IMR-90 (cell line): ENCODE results near the gene MLLT3. TPM values are rescaled to one million over a fixed set of nuclear protein-coding genes. Genes with fewer than 3 reads are reported as not detected.

Source experiments
- ATAC-seq: fragments of 200-7000 bp; cut with Tn5 transposase; 2 replicates; pipeline ENCODE4 v1.9.1; 2020; ENCODE audit warnings: low read depth, mild to moderate bottlenecking, moderate library complexity
- BruUV-seq: library from RNA; stranded (reverse); fragments of 400-500 nt; replicated peaks from 2 replicates; lab custom pipeline; 2021; lab: Mats Ljungman, UMichigan
- CTCF ChIA-PET: fragments of 300-600 bp; formaldehyde crosslinking; extraction: SDS; loops from one replicate; lab custom pipeline; 2021; ENCODE audit warnings: antibody characterized with exemption; lab: Yijun Ruan, JAX
- POLR2A ChIA-PET: fragments of 300-600 bp; sonication (Branson Sonifier 250); formaldehyde crosslinking; loops from one replicate; lab custom pipeline; 2022; ENCODE audit warnings: antibody characterized with exemption; ENCODE audit not compliant: unreplicated experiment; lab: Charles Lee
- DNase-seq: peaks from one replicate; pipeline ENCODE4 v3.0.0; 2013
- H2AFZ ChIP-seq: replicated peaks from 2 replicates; pipeline ENCODE3; 2013; ENCODE audit warnings: low read length, mild to moderate bottlenecking; ENCODE audit not compliant: poor library complexity
- H2AK5ac ChIP-seq: 2 replicates; pipeline ENCODE4 v1.6.1; 2013; ENCODE audit warnings: low read depth, low read length, inconsistent platforms
- H2AK9ac ChIP-seq: replicated peaks from 2 replicates; pipeline ENCODE3; 2013; ENCODE audit warnings: mild to moderate bottlenecking, low read depth, low read length, moderate library complexity; ENCODE audit not compliant: poor library complexity
- H2BK120ac ChIP-seq: 2 replicates; pipeline ENCODE4 v1.6.1; 2013; ENCODE audit warnings: low read depth, low read length, inconsistent platforms
- H2BK15ac ChIP-seq: 3 replicates; pipeline ENCODE4 v1.6.1; 2013; ENCODE audit warnings: low read depth, low read length, inconsistent platforms
- H2BK20ac ChIP-seq: 2 replicates; pipeline ENCODE4 v1.6.1; 2013; ENCODE audit warnings: low read depth, mild to moderate bottlenecking, inconsistent platforms, low read length, moderate library complexity
- H2BK5ac ChIP-seq: 2 replicates; pipeline ENCODE4 v1.6.1; 2013; ENCODE audit warnings: mild to moderate bottlenecking, low read depth, low read length, inconsistent platforms; ENCODE audit not compliant: poor library complexity, severe bottlenecking
- H3K14ac ChIP-seq: replicated peaks from 2 replicates; pipeline ENCODE4 v1.6.1; 2013; ENCODE audit warnings: low read depth, low read length, inconsistent platforms
- H3K18ac ChIP-seq: 2 replicates; pipeline ENCODE4 v1.6.1; 2013; ENCODE audit warnings: low read depth, low read length, control low read depth
- H3K23ac ChIP-seq: 2 replicates; pipeline ENCODE4 v1.6.1; 2013; ENCODE audit warnings: low read depth, low read length, inconsistent platforms
- H3K27ac ChIP-seq: 2 replicates; pipeline ENCODE4 v1.5.1; 2013; ENCODE audit warnings: mild to moderate bottlenecking, control low read depth, low read length; ENCODE audit not compliant: insufficient read depth
- H3K27me3 ChIP-seq: 2 replicates; pipeline ENCODE4 v1.6.1; 2013; ENCODE audit warnings: low read length; ENCODE audit not compliant: control insufficient read depth, insufficient read depth
- H3K36me3 ChIP-seq: 2 replicates; pipeline ENCODE4 v1.6.1; 2013; ENCODE audit warnings: low read length, mixed read lengths; ENCODE audit not compliant: control insufficient read depth, insufficient read depth
- H3K4ac ChIP-seq: 2 replicates; pipeline ENCODE4 v1.6.1; 2013; ENCODE audit warnings: low read depth, low read length, inconsistent platforms
- H3K4me1 ChIP-seq: 2 replicates; pipeline ENCODE4 v1.6.1; 2013; ENCODE audit warnings: low read length, mixed read lengths; ENCODE audit not compliant: control insufficient read depth, insufficient read depth
- H3K4me2 ChIP-seq: 2 replicates; pipeline ENCODE4 v1.6.1; 2013; ENCODE audit warnings: low read depth, mild to moderate bottlenecking, control low read depth, low read length, moderate library complexity
- H3K4me3 ChIP-seq: 2 replicates; pipeline ENCODE4 v1.5.1; 2013; ENCODE audit warnings: low read depth, mild to moderate bottlenecking, control low read depth, low read length, moderate library complexity; ENCODE audit not compliant: insufficient read depth
- H3K56ac ChIP-seq: 2 replicates; pipeline ENCODE4 v1.6.1; 2013; ENCODE audit warnings: low read length, inconsistent platforms; ENCODE audit not compliant: insufficient read depth; ENCODE audit errors: extremely low read depth
- H3K79me1 ChIP-seq, 2 experiments: 2 replicates each; pipeline ENCODE4 v1.6.1; 2013; ENCODE audit warnings: low read length in 2 of 2, inconsistent platforms in 1 of 2, low read depth in 1 of 2
- H3K9ac ChIP-seq: 2 replicates; pipeline ENCODE4 v1.6.1; 2013; ENCODE audit warnings: low read depth, low read length, control low read depth
- H3K9me1 ChIP-seq: 2 replicates; pipeline ENCODE4 v1.6.1; 2013; ENCODE audit warnings: low read length, inconsistent platforms; ENCODE audit not compliant: insufficient read depth
- H3K9me3 ChIP-seq: 2 replicates; pipeline ENCODE4 v1.6.1; 2013; ENCODE audit warnings: low read length; ENCODE audit not compliant: control insufficient read depth, insufficient read depth
- H4K20me1 ChIP-seq: 2 replicates; pipeline ENCODE4 v1.6.1; 2013; ENCODE audit warnings: low read length, inconsistent platforms; ENCODE audit not compliant: insufficient read depth
- H4K5ac ChIP-seq: 2 replicates; pipeline ENCODE4 v1.6.1; 2013; ENCODE audit warnings: mild to moderate bottlenecking, low read depth, low read length, control low read depth
- H4K8ac ChIP-seq, 2 experiments: 2 replicates each; pipeline ENCODE4 v1.6.1; 2013; ENCODE audit warnings: low read depth in 2 of 2, low read length in 2 of 2, control low read depth in 1 of 2, inconsistent platforms in 1 of 2
- H4K91ac ChIP-seq: 2 replicates; pipeline ENCODE4 v1.6.1; 2013; ENCODE audit warnings: low read depth, low read length, inconsistent platforms; ENCODE audit not compliant: insufficient read depth
- BHLHE40 ChIP-seq: fragments of 150-350 bp; IDR thresholded peaks from 2 replicates; pipeline ENCODE4 v1.6.1; 2016; ENCODE audit warnings: mild to moderate bottlenecking, low read depth, low read length
- CEBPB ChIP-seq: IDR thresholded peaks from 2 replicates; pipeline ENCODE4 v1.6.1; 2012; ENCODE audit warnings: low read depth, low read length, improper control_type of control experiment
- CHD1 ChIP-seq: IDR thresholded peaks from 2 replicates; pipeline ENCODE4 v1.6.1; 2012; ENCODE audit warnings: low read depth, low read length, improper control_type of control experiment
- ELK1 ChIP-seq: fragments of 150-350 bp; IDR thresholded peaks from 2 replicates; pipeline ENCODE4 v1.6.1; 2016; ENCODE audit warnings: low read depth, mild to moderate bottlenecking, low read length, moderate library complexity, borderline replicate concordance
- FOS ChIP-seq: fragments of 150-350 bp; IDR thresholded peaks from 2 replicates; pipeline ENCODE4 v1.6.1; 2016; ENCODE audit warnings: low read depth, low read length
- MAFK ChIP-seq: IDR thresholded peaks from 2 replicates; pipeline ENCODE4 v1.6.1; 2012; ENCODE audit warnings: low read depth, low read length, improper control_type of control experiment
- MAZ ChIP-seq: IDR thresholded peaks from 2 replicates; pipeline ENCODE4 v1.6.1; 2012; ENCODE audit warnings: low read depth, mild to moderate bottlenecking, low read length, improper control_type of control experiment, moderate library complexity, borderline replicate concordance
- MXI1 ChIP-seq: IDR thresholded peaks from 2 replicates; pipeline ENCODE4 v1.6.1; 2012; ENCODE audit warnings: low read depth, mild to moderate bottlenecking, low read length, moderate library complexity, borderline replicate concordance
- NFE2L2 ChIP-seq: fragments of 150-350 bp; IDR thresholded peaks from 2 replicates; pipeline ENCODE4 v1.6.1; 2016; ENCODE audit warnings: low read depth, mild to moderate bottlenecking, low read length
- POLR2A ChIP-seq: IDR thresholded peaks from 2 replicates; pipeline ENCODE4 v1.6.1; 2012; ENCODE audit warnings: mild to moderate bottlenecking, low read depth, low read length
- RAD21 ChIP-seq: IDR thresholded peaks from 2 replicates; pipeline ENCODE4 v1.6.1; 2012; ENCODE audit warnings: low read length, improper control_type of control experiment
- RCOR1 ChIP-seq: IDR thresholded peaks from 2 replicates; pipeline ENCODE4 v1.6.1; 2012; ENCODE audit warnings: mild to moderate bottlenecking, low read length, improper control_type of control experiment; ENCODE audit not compliant: insufficient replicate concordance
- SMC3 ChIP-seq: fragments of 150-350 bp; IDR thresholded peaks from 2 replicates; pipeline ENCODE4 v1.6.1; 2016; ENCODE audit warnings: low read depth, mild to moderate bottlenecking, antibody characterized with exemption, low read length, moderate library complexity
- WGBS, 2 experiments: methylation state at CpG; one replicate each; pipeline versions ENCODE4 v1.1.5 to v1.1.7; 2013; ENCODE audit warnings: missing lambda C conversion rate in 2 of 2; ENCODE audit not compliant: insufficient read length in 1 of 2; ENCODE audit errors: extremely low coverage in 2 of 2; 5-methylcytosine and 5-hydroxymethylcytosine counted together
- dilution Hi-C: fragments of 300-500 bp; cut with HindIII; formaldehyde crosslinking; loops from one replicate; pipeline ENCODE4 v1.14.3; 2018; ENCODE audit warnings: low sequenced_read_pairs; ENCODE audit not compliant: unreplicated experiment
- in situ Hi-C: fragments of 300-500 bp; cut with MboI; formaldehyde crosslinking; loops from 3 replicates; pipeline ENCODE4 v1.14.3; 2019; ENCODE audit warnings: low sequenced_read_pairs, inconsistent platforms, mixed read lengths
- intact Hi-C: fragments of 100-400 bp; cut with micrococcal nuclease; formaldehyde crosslinking; loops from 2 replicates; pipeline ENCODE4 v1.10.0; 2022
- polyA plus RNA-seq, 3 experiments: library from polyadenylated mRNA; depleted of rRNA; stranded (reverse); fragments of >200 nt; gene quantifications; 2 replicates each; pipeline ENCODE4 v1.2.3, GENCODE V29; 2012; ENCODE audit warnings: low replicate concordance in 1 of 3
- total RNA-seq: library from RNA; depleted of rRNA; stranded (reverse); fragments of >200 nt; gene quantifications from 2 replicates; pipeline ENCODE4 v1.2.3, GENCODE V29; 2012

MLLT3 gene
- total and polyA plus RNA-seq, 2 of the 4 experiments (the other 2 are of a cell fraction), result 10.4 to 21.1 TPM

GRCh38 chr9:20373263-20373662, 249.0 kb downstream of the MLLT3 start:
- no peaks in the 10 kb centered on the region for H3K9me3 ChIP-seq
- no peak for DNase-seq
- H4K91ac ChIP-seq, result no peak overlapping the region
- no peak overlapping the region for H3K4ac ChIP-seq
- H2BK20ac ChIP-seq, result no peak overlapping the region
- CTCF ChIA-PET, result no interaction called here
- ATAC-seq, result no peak
- peaks cover 0 to 3% of the 10 kb centered on the region in 2 experiments; a peak in 1 of 4 replicates for H3K79me1 ChIP-seq
- H2BK5ac ChIP-seq, result no peak overlapping the region
- no peak overlapping the region for H3K56ac ChIP-seq
- intact Hi-C loops (no loop called here), in situ Hi-C loops (no loop called here), dilution Hi-C loops (loop anchor here (25.0 kb wide), 1 partner anchor 564 kb away; no protein-coding TSS in a partner anchor)
- H4K20me1 ChIP-seq, result no peaks in the 10 kb centered on the region
- H2BK120ac ChIP-seq, result no peak overlapping the region
- H3K9me1 ChIP-seq, result no peaks in the 10 kb centered on the region
- no peak overlapping the region for H3K9ac ChIP-seq
- H2AFZ ChIP-seq, result no peak overlapping the region
- WGBS, 2 experiments, result no CpG with 5 or more reads among the region's 1 CpG
- no peak overlapping the region for H2BK15ac ChIP-seq
- no TSS peak for BruUV-seq
- no peak overlapping the region for H4K5ac ChIP-seq
- no peak overlapping the region for H3K14ac ChIP-seq
- H3K27ac ChIP-seq, result no peak overlapping the region
- no peak overlapping the region for H2AK9ac ChIP-seq
- no peak overlapping the region for H3K18ac ChIP-seq
- H3K36me3 ChIP-seq, result no peaks in the 10 kb centered on the region
- POLR2A ChIA-PET, result no interaction called here
- no peaks in the 10 kb centered on the region for H3K4me1 ChIP-seq
- H4K8ac ChIP-seq, result no peak overlapping the region
- no peak overlapping the region for H3K4me2 ChIP-seq
- no peaks in the 10 kb centered on the region for H3K27me3 ChIP-seq
- TF ChIP-seq MAZ (no peak), NFE2L2 (no peak), CHD1 (no peak), MXI1 (no peak), FOS (no peak), SMC3 (no peak), ELK1 (no peak), RCOR1 (no peak), CEBPB (no peak), RAD21 (no peak), BHLHE40 (no peak), MAFK (no peak), POLR2A (no peak)
- H2AK5ac ChIP-seq, result no peak overlapping the region
- no peak overlapping the region for H3K23ac ChIP-seq
- H3K4me3 ChIP-seq, result no peak overlapping the region
